HUES64 (cell line): Measurements from ENCODE around the gene FIGN.

Experiments
- H3K27ac ChIP-seq: 2 replicates; pipeline ENCODE4 v1.7.0; 2013; ENCODE audit warnings: low read depth, low read length, inconsistent platforms
- H3K27me3 ChIP-seq: 2 replicates; pipeline ENCODE4 v1.6.1; 2013; ENCODE audit warnings: mild to moderate bottlenecking, low read length; ENCODE audit not compliant: insufficient read depth
- H3K36me3 ChIP-seq: 2 replicates; pipeline ENCODE4 v1.6.1; 2013; ENCODE audit warnings: mild to moderate bottlenecking, low read length; ENCODE audit not compliant: insufficient read depth
- H3K4me1 ChIP-seq: 2 replicates; pipeline ENCODE4 v1.6.1; 2013; ENCODE audit warnings: mild to moderate bottlenecking, low read length, moderate library complexity; ENCODE audit not compliant: insufficient read depth
- H3K4me3 ChIP-seq: 2 replicates; pipeline ENCODE4 v1.5.1; 2013; ENCODE audit warnings: mild to moderate bottlenecking, low read length, moderate library complexity
- H3K9ac ChIP-seq: 2 replicates; pipeline ENCODE4 v1.6.1; 2013; ENCODE audit warnings: mild to moderate bottlenecking, low read depth, low read length
- H3K9me3 ChIP-seq: 2 replicates; pipeline ENCODE4 v1.6.1; 2013; ENCODE audit warnings: low read depth, low read length; ENCODE audit not compliant: insufficient read depth
- WGBS: fragments of 150-250, 120-280 bp; methylation state at CpG from one replicate; pipeline ENCODE4 v1.1.7; 2013; ENCODE audit warnings: missing lambda C conversion rate; 5-methylcytosine and 5-hydroxymethylcytosine counted together

FIGN gene

GRCh38 chr2:163723348-163723747 is 12.5 kb downstream of the FIGN start:
- no peak overlapping the region for H3K9ac ChIP-seq
- no peaks in the 10 kb centered on the region for H3K9me3 ChIP-seq
- 95% methylated on average over 3 of the region's 3 CpGs for WGBS
- H3K4me1 ChIP-seq = peaks cover 2% of the 10 kb centered on the region
- no peak overlapping the region for H3K4me3 ChIP-seq
- H3K36me3 ChIP-seq = no peaks in the 10 kb centered on the region
- no peaks in the 10 kb centered on the region for H3K27me3 ChIP-seq
- H3K27ac ChIP-seq = no peak overlapping the region

GRCh38 chr2:163719331-163719730 is 16.5 kb downstream of the FIGN start:
- Histone ChIP-seq H3K4me3 (no peak overlapping the region), H3K36me3 (no peaks in the 10 kb centered on the region), H3K9ac (no peak overlapping the region), H3K27me3 (no peaks in the 10 kb centered on the region), H3K4me1 (peaks cover 40% of the 10 kb centered on the region), H3K27ac (no peak overlapping the region), H3K9me3 (no peaks in the 10 kb centered on the region)
- WGBS = 93% methylated on average over 2 of the region's 2 CpGs

- Histone ChIP-seq H3K36me3 (no peaks in the 10 kb centered on the region), H3K4me1 (peaks cover 47% of the 10 kb centered on the region), H3K4me3 (no peak overlapping the region), H3K27me3 (no peaks in the 10 kb centered on the region), H3K9ac (no peak overlapping the region), H3K9me3 (no peaks in the 10 kb centered on the region), H3K27ac (no peak overlapping the region)
- WGBS = 45% methylated on average over 2 of the region's 2 CpGs
Observed at GRCh38 chr2:163717993-163718680, 17.7 kb downstream of the FIGN start.

- H3K27ac ChIP-seq = no peak overlapping the region
Observed at GRCh38 chr2:163717515-163717914, 18.3 kb downstream of the FIGN start.

GRCh38 chr2:163716101-163716500 is 19.7 kb downstream of the FIGN start:
- Histone ChIP-seq H3K27me3 (no peaks in the 10 kb centered on the region), H3K4me1 (peaks cover 47% of the 10 kb centered on the region), H3K4me3 (no peak overlapping the region), H3K27ac (no peak overlapping the region), H3K9ac (no peak overlapping the region), H3K9me3 (no peaks in the 10 kb centered on the region), H3K36me3 (no peaks in the 10 kb centered on the region)
- 91% methylated on average over 1 of the region's 2 CpGs for WGBS

More at GRCh38 chr2:163717515-163717914, 18.3 kb downstream of the FIGN start:
- Histone ChIP-seq H3K4me1 (peaks cover 47% of the 10 kb centered on the region), H3K9ac (no peak overlapping the region), H3K4me3 (no peak overlapping the region), H3K27me3 (no peaks in the 10 kb centered on the region), H3K9me3 (no peaks in the 10 kb centered on the region), H3K36me3 (no peaks in the 10 kb centered on the region)
- 89% methylated on average over 3 of the region's 5 CpGs for WGBS

- H3K4me3 ChIP-seq = no peak overlapping the region
- peaks cover 51% of the 10 kb centered on the region for H3K4me1 ChIP-seq
- no peaks in the 10 kb centered on the region for H3K9me3 ChIP-seq
- H3K27ac ChIP-seq = no peak overlapping the region
- no peak overlapping the region for H3K9ac ChIP-seq
- no peaks in the 10 kb centered on the region for H3K36me3 ChIP-seq
- H3K27me3 ChIP-seq = no peaks in the 10 kb centered on the region
- no CpG with 5 or more reads among the region's 1 CpG for WGBS
Observed at GRCh38 chr2:163715668-163716067, 20.1 kb downstream of the FIGN start.

- Histone ChIP-seq H3K27ac (no peak overlapping the region), H3K9me3 (no peaks in the 10 kb centered on the region), H3K9ac (no peak overlapping the region), H3K27me3 (no peaks in the 10 kb centered on the region), H3K36me3 (no peaks in the 10 kb centered on the region), H3K4me1 (peaks cover 55% of the 10 kb centered on the region), H3K4me3 (no peak overlapping the region)
- WGBS = 89% methylated on average over 8 of the region's 8 CpGs
Observed at GRCh38 chr2:163715199-163715598, 20.6 kb downstream of the FIGN start.

GRCh38 chr2:163713534-163714311 is 22.1 kb downstream of the FIGN start:
- Histone ChIP-seq H3K4me1 (peaks cover 59% of the 10 kb centered on the region), H3K9me3 (no peaks in the 10 kb centered on the region), H3K4me3 (no peak overlapping the region), H3K27me3 (no peaks in the 10 kb centered on the region), H3K27ac (no peak overlapping the region; the same call in 1 of the 2 replicates), H3K9ac (no peak overlapping the region), H3K36me3 (no peaks in the 10 kb centered on the region)
- WGBS = 68% methylated on average over 7 of the region's 7 CpGs

- no peak overlapping the region for H3K9ac ChIP-seq
- H3K4me1 ChIP-seq = peaks cover 40% of the 10 kb centered on the region
- no peaks in the 10 kb centered on the region for H3K36me3 ChIP-seq
- H3K9me3 ChIP-seq = no peaks in the 10 kb centered on the region
- H3K27me3 ChIP-seq = no peaks in the 10 kb centered on the region
- WGBS = 94% methylated on average over 5 of the region's 5 CpGs
- H3K4me3 ChIP-seq = no peak overlapping the region
- H3K27ac ChIP-seq = no peak overlapping the region
Observed at GRCh38 chr2:163711699-163712098, 24.1 kb downstream of the FIGN start.

GRCh38 chr2:163711258-163711657 is 24.6 kb downstream of the FIGN start:
- no peak overlapping the region for H3K27ac ChIP-seq
- 93% methylated on average over 4 of the region's 4 CpGs for WGBS
- no peak overlapping the region for H3K9ac ChIP-seq
- H3K4me3 ChIP-seq = no peak overlapping the region
- no peaks in the 10 kb centered on the region for H3K36me3 ChIP-seq
- no peaks in the 10 kb centered on the region for H3K27me3 ChIP-seq
- H3K9me3 ChIP-seq = no peaks in the 10 kb centered on the region
- H3K4me1 ChIP-seq = peaks cover 38% of the 10 kb centered on the region

GRCh38 chr2:163709270-163709669 is 26.5 kb downstream of the FIGN start:
- no peaks in the 10 kb centered on the region for H3K27me3 ChIP-seq
- H3K9ac ChIP-seq = no peak overlapping the region
- no peaks in the 10 kb centered on the region for H3K36me3 ChIP-seq
- no peak overlapping the region for H3K27ac ChIP-seq
- peaks cover 19% of the 10 kb centered on the region; the same call in 1 of the 2 replicates for H3K4me1 ChIP-seq
- no peaks in the 10 kb centered on the region for H3K9me3 ChIP-seq
- no peak overlapping the region for H3K4me3 ChIP-seq
- 95% methylated on average over 2 of the region's 2 CpGs for WGBS
